Nephron (organoid): Measurements from ENCODE around the gene IVNS1ABP.

Experiments
- H3K27ac Mint-ChIP-seq, 3 experiments: 2 replicates each; pipeline ENCODE4 v1.8.0; 2020; ENCODE audit warnings: mixed read lengths in 3 of 3, mild to moderate bottlenecking in 2 of 3, moderate library complexity in 1 of 3
- H3K27me3 Mint-ChIP-seq: 2 replicates; pipeline ENCODE4 v1.8.0; 2021; ENCODE audit warnings: low read depth, mild to moderate bottlenecking, moderate library complexity, mixed read lengths
- H3K36me3 Mint-ChIP-seq: 2 replicates; pipeline ENCODE4 v1.8.0; 2020; ENCODE audit warnings: low read depth, mixed read lengths
- H3K4me1 Mint-ChIP-seq: 2 replicates; pipeline ENCODE4 v1.8.0; 2020; ENCODE audit warnings: mixed read lengths
- H3K4me3 Mint-ChIP-seq, 3 experiments: 2 replicates each; pipeline ENCODE4 v1.8.0; 2020; ENCODE audit warnings: mild to moderate bottlenecking in 3 of 3, mixed read lengths in 3 of 3, moderate library complexity in 2 of 3
- H3K9me3 Mint-ChIP-seq: 2 replicates; pipeline ENCODE4 v1.8.0; 2020; ENCODE audit warnings: mixed read lengths
- CTCF ChIP-seq, 3 experiments: fragments of 200-600 bp; sonication (generic); IDR thresholded peaks; one replicate each; pipeline ENCODE4 v1.5.0; 2021; ENCODE audit warnings: antibody characterized with exemption in 3 of 3; ENCODE audit not compliant: unreplicated experiment in 3 of 3

IVNS1ABP gene

GRCh38 chr1:185295091-185295490 is 22.0 kb downstream of the IVNS1ABP start:
- TF ChIP-seq CTCF (IDR thresholded peaks at IDR 0.05; ENCODE audit: unreplicated experiment in 3 of 3), result no peak
- no peak overlapping the region for H3K4me3 Mint-ChIP-seq
- no peak overlapping the region for H3K27ac Mint-ChIP-seq
- peaks cover 66% of the 10 kb centered on the region for H3K36me3 Mint-ChIP-seq
- H3K4me1 Mint-ChIP-seq, result no peaks in the 10 kb centered on the region
- no peaks in the 10 kb centered on the region for H3K9me3 Mint-ChIP-seq
- H3K27me3 Mint-ChIP-seq, result no peaks in the 10 kb centered on the region

- H3K4me1 Mint-ChIP-seq, result no peaks in the 10 kb centered on the region
- no peak for TF ChIP-seq CTCF (IDR thresholded peaks at IDR 0.05; ENCODE audit: unreplicated experiment in 3 of 3)
- no peak overlapping the region for H3K4me3 Mint-ChIP-seq
- H3K9me3 Mint-ChIP-seq, result no peaks in the 10 kb centered on the region
- H3K36me3 Mint-ChIP-seq, result peaks cover 64% of the 10 kb centered on the region
- no peak overlapping the region for H3K27ac Mint-ChIP-seq
- no peaks in the 10 kb centered on the region for H3K27me3 Mint-ChIP-seq
Measured at GRCh38 chr1:185293967-185294542, 23.0 kb downstream of the IVNS1ABP start.

- Mint-ChIP-seq H3K4me1 (no peaks in the 10 kb centered on the region), H3K36me3 (peaks cover 55% of the 10 kb centered on the region), H3K4me3 (no peak overlapping the region), H3K9me3 (no peaks in the 10 kb centered on the region), H3K27me3 (no peaks in the 10 kb centered on the region), H3K27ac (no peak overlapping the region)
- TF ChIP-seq CTCF (IDR thresholded peaks at IDR 0.05; ENCODE audit: unreplicated experiment in 3 of 3), result no peak
Measured at GRCh38 chr1:185292237-185292636, 24.8 kb downstream of the IVNS1ABP start.

- TF ChIP-seq CTCF (IDR thresholded peaks at IDR 0.05; ENCODE audit: unreplicated experiment in 3 of 3), result no peak
- no peaks in the 10 kb centered on the region for H3K27me3 Mint-ChIP-seq
- no peak overlapping the region for H3K4me3 Mint-ChIP-seq
- no peaks in the 10 kb centered on the region for H3K4me1 Mint-ChIP-seq
- peaks cover under 1% of the 10 kb centered on the region for H3K9me3 Mint-ChIP-seq
- H3K36me3 Mint-ChIP-seq, result peaks cover 54% of the 10 kb centered on the region
- H3K27ac Mint-ChIP-seq, result no peak overlapping the region
Measured at GRCh38 chr1:185291652-185292051, 25.4 kb downstream of the IVNS1ABP start.

DNA sequence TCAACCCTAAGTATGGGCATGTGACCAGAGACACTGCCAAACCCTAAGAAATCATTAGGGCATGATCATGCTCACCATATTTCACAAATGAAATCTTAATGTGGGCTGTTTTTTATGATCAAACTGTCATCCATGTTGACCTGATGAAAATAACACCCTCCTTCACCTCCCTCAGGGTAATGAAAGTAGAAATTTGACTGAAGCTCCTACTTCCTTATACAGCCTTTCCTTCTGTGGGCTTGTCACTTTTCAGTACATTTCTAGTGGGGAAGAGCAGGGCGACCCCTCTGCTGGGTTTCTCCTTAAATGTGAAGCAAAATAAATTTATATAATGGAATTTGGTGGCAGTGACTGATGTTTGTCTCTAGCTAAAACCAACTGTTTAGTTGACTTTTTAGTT is 25.9 kb downstream of the IVNS1ABP start:
- H3K27me3 Mint-ChIP-seq, result no peaks in the 10 kb centered on the region
- H3K9me3 Mint-ChIP-seq, result peaks cover 3% of the 10 kb centered on the region
- H3K27ac Mint-ChIP-seq, result no peak overlapping the region
- H3K36me3 Mint-ChIP-seq, result peaks cover 52% of the 10 kb centered on the region
- no peak for TF ChIP-seq CTCF (IDR thresholded peaks at IDR 0.05; ENCODE audit: unreplicated experiment in 3 of 3)
- no peaks in the 10 kb centered on the region for H3K4me1 Mint-ChIP-seq
- no peak overlapping the region for H3K4me3 Mint-ChIP-seq

GRCh38 chr1:185289880-185290279 is 27.2 kb downstream of the IVNS1ABP start:
- no peak overlapping the region for H3K27ac Mint-ChIP-seq
- H3K36me3 Mint-ChIP-seq, result peaks cover 45% of the 10 kb centered on the region
- H3K9me3 Mint-ChIP-seq, result peaks cover 3% of the 10 kb centered on the region
- no peak for TF ChIP-seq CTCF (IDR thresholded peaks at IDR 0.05; ENCODE audit: unreplicated experiment in 3 of 3)
- no peaks in the 10 kb centered on the region for H3K4me1 Mint-ChIP-seq
- no peak overlapping the region for H3K4me3 Mint-ChIP-seq
- H3K27me3 Mint-ChIP-seq, result no peaks in the 10 kb centered on the region
